Neuron (in vitro differentiated cells): Measurements from ENCODE around the gene CREB3L1.

Experiments used
- H2AFZ ChIP-seq: one replicate; pipeline ENCODE4 v1.6.1; 2013; ENCODE audit warnings: low read depth, mild to moderate bottlenecking, inconsistent platforms, low read length, moderate library complexity
- H3K27me3 ChIP-seq: one replicate; pipeline ENCODE4 v1.6.1; 2013; ENCODE audit warnings: low read length; ENCODE audit not compliant: insufficient read depth
- H3K36me3 ChIP-seq: one replicate; pipeline ENCODE4 v1.6.1; 2013; ENCODE audit warnings: low read length; ENCODE audit not compliant: insufficient read depth
- H3K4me1 ChIP-seq: one replicate; pipeline ENCODE4 v1.6.1; 2013; ENCODE audit warnings: low read length; ENCODE audit not compliant: insufficient read depth
- H3K4me3 ChIP-seq: 2 replicates; pipeline ENCODE4 v1.5.1; 2013; ENCODE audit warnings: mild to moderate bottlenecking, low read length, moderate library complexity
- H3K9me3 ChIP-seq: one replicate; pipeline ENCODE4 v1.6.1; 2013; ENCODE audit warnings: low read length

CREB3L1 gene

DNA sequence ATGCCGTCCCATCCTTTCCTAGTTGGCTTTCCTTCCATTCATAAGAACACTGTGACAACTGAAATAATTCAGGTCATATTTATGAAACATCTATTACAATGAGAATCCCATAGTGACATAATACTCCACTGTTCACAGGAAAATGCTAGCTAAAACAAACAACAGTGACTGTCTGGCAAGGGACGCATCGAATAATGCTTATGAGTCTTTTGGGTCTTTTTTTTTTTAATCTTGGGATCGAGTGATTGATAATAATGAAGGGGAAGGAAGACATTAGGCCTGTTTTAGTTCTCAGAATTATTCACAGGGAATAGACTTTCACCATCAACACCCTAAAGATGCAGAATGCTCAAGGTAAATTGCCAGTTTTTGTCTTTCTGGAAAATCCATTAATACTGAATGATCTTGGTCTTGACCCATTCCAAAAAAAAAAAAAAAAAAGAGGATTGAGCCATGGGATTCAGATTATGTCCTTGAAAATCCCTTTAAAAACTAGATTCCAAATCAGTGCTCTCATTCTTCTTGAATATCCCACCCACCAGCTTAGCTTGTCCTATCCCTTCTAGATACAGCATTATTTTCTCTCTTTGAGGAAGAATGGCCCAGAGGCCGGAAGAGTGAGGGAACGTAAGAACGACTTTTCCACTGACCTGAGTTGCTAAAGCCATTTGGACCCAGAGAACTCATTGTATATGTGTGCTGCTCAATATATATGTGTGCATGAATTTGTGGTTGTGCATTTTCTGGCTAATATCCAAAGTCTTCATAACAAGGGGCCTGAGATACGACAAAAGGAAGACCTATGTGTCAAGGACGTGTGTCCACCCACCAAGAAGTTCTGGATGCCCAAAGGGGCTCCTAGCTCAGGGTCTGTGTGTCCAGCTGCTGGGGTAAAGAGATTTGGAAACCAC lies 35.2 kb upstream of the CREB3L1 start:
- no peaks in the 10 kb centered on the region for H3K9me3 ChIP-seq
- peaks cover 17% of the 10 kb centered on the region for H3K4me1 ChIP-seq
- peak overlapping the region; percentile 36 for H2AFZ ChIP-seq
- peaks cover 12% of the 10 kb centered on the region for H3K27me3 ChIP-seq
- peak overlapping the region; percentile 61 for H3K4me3 ChIP-seq
- no peaks in the 10 kb centered on the region for H3K36me3 ChIP-seq

DNA sequence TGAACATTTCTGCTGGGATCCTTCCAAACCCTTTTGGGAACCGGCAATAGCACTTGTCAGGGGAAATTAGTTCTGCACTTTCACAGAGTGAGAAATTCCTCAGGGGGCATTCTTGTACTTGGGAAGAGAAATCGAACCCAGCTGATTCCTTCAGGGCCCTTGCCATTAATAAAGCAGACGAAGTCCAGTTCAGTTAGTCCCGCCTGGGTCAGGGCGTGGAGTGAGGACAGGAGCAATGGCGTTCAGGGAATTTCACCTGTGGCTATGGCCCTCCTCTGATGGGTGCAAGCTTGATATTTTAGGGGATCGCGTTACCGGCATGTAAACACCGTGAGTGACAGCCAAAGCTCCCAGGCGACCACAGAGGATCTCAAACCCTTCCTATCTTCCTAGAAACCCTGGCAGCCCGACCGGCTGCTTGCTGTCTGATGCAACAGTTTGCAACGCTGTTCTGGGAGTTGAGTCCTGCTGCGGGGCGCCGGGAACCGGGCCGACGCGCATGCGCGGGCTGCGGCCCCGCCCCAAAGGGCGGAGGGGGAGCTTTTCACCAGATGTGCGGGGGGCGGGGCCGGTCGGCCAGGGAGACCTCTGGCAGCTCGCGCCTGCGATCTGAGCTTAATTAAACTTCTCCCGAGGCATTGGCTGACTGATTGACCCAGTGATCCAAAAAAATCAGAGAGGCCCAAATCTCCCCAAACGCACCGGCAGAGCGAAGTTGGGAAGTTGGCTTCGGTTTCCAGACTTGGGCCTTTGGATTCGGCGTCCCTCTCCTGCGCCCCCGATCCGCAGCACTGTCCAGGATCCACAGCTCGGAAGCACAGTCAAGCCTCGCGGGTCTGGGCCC lies 34.3 kb upstream of the CREB3L1 start:
- H3K36me3 ChIP-seq: no peaks in the 10 kb centered on the region
- H3K27me3 ChIP-seq: peaks cover 6% of the 10 kb centered on the region
- H2AFZ ChIP-seq: peak overlapping the region; percentile 36
- H3K4me1 ChIP-seq: peaks cover 17% of the 10 kb centered on the region
- no peaks in the 10 kb centered on the region for H3K9me3 ChIP-seq
- peak overlapping the region; percentile 61 for H3K4me3 ChIP-seq

DNA sequence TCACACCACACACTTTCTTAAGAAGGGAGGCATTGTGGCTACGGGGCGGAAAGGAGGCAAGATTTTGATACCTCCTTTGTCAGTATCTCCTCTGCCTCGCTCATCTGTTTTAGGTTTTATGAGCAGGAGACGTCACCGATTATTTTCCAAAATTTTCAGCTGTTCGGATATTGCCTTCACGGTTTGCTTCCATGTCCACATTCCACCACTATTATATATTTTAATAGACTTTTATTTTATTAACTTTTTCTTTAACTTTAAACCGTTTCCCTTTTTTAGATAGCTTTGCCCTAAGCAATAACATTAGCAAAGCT lies 33.7 kb upstream of the CREB3L1 start:
- H2AFZ ChIP-seq: peak overlapping the region; percentile 36
- H3K4me3 ChIP-seq: peak overlapping the region; percentile 61
- H3K36me3 ChIP-seq: no peaks in the 10 kb centered on the region
- no peaks in the 10 kb centered on the region for H3K9me3 ChIP-seq
- H3K4me1 ChIP-seq: peaks cover 18% of the 10 kb centered on the region
- peaks cover 1% of the 10 kb centered on the region for H3K27me3 ChIP-seq

DNA sequence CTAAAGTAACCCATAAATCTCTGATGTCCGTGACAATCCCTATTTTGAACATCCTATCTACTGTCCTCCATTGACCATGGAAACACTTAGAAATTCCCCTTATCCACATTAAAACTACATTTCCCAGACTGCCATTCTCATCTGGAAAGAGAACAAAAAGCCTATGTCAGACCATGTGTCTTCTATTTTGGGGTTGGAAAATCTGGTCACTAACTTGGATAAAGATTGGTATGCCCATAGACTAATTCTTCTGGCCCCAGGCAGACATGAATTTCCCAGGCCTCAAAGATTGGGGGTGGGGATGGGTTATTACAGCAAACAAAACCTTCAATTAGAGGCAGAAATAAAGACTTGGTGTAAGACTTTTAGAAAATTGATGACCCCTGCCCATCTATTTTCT lies 30.9 kb upstream of the CREB3L1 start:
- H3K36me3 ChIP-seq: no peaks in the 10 kb centered on the region
- no peak overlapping the region for H3K4me3 ChIP-seq
- no peaks in the 10 kb centered on the region for H3K9me3 ChIP-seq
- H3K4me1 ChIP-seq: peaks cover 9% of the 10 kb centered on the region
- H2AFZ ChIP-seq: no peak overlapping the region
- H3K27me3 ChIP-seq: no peaks in the 10 kb centered on the region

DNA sequence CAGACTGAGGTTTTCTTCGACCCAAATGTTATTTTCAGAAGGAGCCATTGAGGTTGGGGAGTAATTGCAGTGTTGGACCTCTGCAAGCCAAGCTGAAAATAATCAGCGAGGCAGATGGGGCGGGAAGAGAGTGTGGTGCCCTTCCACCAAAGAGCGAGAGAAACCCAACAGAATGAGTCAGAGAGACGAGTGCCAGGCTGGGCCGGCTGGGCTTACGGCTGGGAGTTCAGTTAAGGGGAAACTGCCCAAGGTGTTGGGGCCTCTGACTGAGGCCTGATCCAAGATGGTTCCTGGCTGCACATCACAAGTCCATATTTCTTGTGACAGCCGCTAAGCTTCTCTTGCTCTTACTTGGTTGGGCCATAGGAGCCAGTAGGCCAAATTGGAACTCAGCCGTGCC lies 30.4 kb upstream of the CREB3L1 start:
- Histone ChIP-seq H3K4me1 (peaks cover 9% of the 10 kb centered on the region), H2AFZ (no peak overlapping the region), H3K4me3 (no peak overlapping the region), H3K36me3 (no peaks in the 10 kb centered on the region), H3K27me3 (no peaks in the 10 kb centered on the region), H3K9me3 (no peaks in the 10 kb centered on the region)

DNA sequence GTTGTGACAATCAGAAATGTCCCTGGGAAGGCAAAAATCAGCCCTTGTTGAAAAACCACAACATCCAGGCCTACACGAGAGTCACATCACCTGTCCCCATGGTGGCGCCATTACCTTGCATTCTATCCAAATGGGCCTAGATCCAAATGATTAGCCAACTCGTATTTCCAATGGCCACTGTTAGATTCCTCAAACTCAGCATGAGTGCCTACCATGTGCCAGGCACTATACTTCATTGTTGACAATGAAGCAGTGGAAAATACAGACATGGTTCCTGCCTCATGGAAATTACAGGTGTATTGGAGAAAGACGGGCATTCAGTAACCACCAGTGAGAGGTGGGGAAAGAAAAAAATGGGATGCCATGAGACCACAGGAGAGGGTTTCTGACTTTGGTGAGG lies 29.8 kb upstream of the CREB3L1 start:
- Histone ChIP-seq H3K4me3 (no peak overlapping the region), H3K4me1 (peaks cover 7% of the 10 kb centered on the region), H3K9me3 (no peaks in the 10 kb centered on the region), H2AFZ (no peak overlapping the region), H3K27me3 (no peaks in the 10 kb centered on the region), H3K36me3 (no peaks in the 10 kb centered on the region)

DNA sequence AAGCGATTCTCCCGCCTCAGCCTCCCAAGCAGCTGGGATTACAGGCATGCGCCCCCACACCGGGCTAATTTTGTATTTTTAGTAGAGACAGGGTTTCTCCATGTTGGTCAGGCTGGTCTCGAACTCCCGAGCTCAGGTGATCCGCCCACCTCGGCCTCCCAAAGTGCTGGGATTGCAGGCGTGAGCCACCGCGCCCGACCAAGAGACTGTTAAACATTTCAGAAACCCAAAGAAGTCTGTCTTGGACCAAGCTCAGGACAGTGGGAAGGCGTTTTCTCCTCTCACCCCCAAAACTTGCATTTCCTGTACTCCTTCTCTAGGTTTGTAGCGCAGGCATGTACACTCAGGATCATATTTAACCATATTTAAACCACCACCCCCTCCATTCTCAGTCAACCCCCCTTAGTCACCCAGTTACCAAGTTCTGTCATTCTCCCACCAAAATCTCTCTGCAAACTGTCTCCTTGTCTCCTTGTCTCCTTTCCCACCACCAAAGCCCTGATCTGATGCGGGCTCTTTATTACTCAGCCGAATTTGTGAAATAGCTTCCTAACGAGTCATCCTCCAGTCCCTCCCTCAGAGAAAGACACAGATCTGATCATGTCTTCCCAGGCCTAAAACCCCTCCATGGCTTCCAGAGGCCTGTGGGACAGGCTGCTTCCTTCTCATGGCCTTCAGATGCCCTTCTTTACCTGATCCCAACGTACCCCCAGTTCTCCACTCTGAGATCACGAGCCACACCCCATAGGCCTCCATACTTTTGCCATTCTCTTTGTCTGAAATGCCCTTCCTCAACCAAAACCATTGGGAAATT lies 29.0 kb upstream of the CREB3L1 start:
- no peak overlapping the region for H2AFZ ChIP-seq
- H3K4me3 ChIP-seq: no peak overlapping the region
- H3K36me3 ChIP-seq: no peaks in the 10 kb centered on the region
- H3K9me3 ChIP-seq: no peaks in the 10 kb centered on the region
- peaks cover 2% of the 10 kb centered on the region for H3K4me1 ChIP-seq
- H3K27me3 ChIP-seq: no peaks in the 10 kb centered on the region

DNA sequence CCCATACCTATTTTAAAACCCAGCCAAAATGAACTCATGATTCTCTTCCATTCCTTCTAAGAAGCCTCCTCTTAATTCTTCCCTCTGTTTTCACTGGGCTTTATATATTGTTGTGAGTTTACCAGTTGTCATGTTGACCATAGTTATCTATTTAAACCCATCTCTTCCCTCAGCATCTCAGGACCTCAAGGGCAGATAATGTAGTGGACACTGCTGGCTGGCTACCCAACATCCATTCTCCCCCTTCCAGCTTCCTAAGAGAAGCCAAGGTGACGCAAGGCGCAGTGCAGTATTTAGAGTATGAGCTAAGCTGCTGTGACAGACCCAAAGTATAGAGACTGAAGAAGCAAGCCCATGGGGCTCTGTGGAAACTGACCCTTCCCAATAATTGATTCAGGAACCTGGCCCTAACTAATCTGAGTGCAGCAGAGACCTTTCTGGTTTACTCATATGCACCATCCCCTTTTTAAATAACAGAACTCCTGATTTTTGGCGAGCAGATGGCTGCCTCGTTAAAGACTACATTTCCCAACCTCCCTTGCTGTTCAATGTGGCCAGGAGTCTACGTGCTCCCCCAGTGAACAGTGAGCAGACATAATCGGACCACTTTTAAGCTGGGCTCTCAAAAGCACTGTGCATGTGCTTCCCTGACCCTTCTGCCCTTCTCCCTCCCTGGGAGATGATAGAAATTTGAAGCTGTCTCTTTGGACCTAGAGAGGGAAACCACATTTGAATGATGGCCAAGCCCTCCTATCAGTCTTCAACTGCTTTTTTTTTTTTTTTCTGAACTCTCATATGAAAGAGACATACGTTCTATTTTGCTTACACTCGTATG lies 28.1 kb upstream of the CREB3L1 start:
- no peaks in the 10 kb centered on the region for H3K36me3 ChIP-seq
- H3K27me3 ChIP-seq: no peaks in the 10 kb centered on the region
- H3K4me3 ChIP-seq: no peak overlapping the region
- no peaks in the 10 kb centered on the region for H3K9me3 ChIP-seq
- H2AFZ ChIP-seq: no peak overlapping the region
- peaks cover 2% of the 10 kb centered on the region for H3K4me1 ChIP-seq

DNA sequence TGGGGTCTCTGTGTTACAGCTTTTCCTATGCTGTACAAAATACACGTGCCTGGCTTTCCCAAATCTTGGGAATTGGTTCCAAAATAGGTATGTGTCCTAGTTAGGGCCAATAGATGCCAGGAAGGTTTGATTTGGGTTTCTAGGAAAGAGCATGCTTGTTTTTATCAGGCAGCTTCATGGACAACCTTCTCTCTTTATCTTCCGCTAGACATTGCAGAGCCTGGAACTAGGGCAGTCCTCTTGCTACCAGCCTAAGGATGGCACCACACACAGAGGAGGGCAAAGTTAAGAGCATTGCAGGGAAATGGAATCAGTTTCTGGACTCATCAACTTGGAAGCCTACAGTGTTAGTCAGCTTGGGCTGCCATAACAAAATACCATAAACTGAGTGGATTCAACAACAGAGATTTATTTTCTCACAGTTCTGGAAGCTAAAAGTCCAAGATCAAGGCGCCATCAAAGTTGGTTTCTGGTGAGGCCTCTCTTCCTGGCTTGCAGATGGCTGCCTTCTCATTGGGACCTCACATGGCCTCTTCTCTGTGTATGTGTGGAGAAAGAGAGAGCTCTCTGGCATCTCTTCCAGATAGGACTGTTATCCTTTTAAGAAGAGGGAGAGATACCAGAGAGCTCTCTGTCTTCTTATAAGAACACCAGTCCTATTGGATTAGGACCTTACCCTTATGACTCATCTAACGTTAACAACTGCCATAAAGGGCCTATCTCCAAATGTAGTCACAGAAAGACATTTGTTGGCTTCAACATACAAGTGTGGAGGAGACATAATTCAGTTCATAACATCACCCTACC lies 27.3 kb upstream of the CREB3L1 start:
- Histone ChIP-seq H3K4me1 (peaks cover 2% of the 10 kb centered on the region), H2AFZ (no peak overlapping the region), H3K36me3 (no peaks in the 10 kb centered on the region), H3K4me3 (no peak overlapping the region), H3K27me3 (no peaks in the 10 kb centered on the region), H3K9me3 (no peaks in the 10 kb centered on the region)

DNA sequence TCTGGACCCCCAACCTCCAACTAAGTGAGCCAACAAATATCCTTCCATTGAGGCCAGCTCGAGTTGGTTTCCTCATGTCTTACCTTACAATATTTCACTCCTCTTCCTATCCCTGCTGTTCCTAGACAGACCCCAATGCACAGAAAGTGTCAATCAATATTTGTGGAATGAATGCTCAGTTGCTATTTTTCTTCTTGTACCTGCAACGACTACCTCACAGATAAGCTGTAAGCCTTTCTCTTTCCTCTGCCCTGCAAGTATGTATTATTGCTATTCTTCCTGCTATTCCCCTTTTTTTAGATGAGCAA lies 26.8 kb upstream of the CREB3L1 start:
- H3K4me3 ChIP-seq: no peak overlapping the region
- H3K4me1 ChIP-seq: peaks cover 2% of the 10 kb centered on the region
- H2AFZ ChIP-seq: no peak overlapping the region
- no peaks in the 10 kb centered on the region for H3K36me3 ChIP-seq
- H3K9me3 ChIP-seq: no peaks in the 10 kb centered on the region
- H3K27me3 ChIP-seq: no peaks in the 10 kb centered on the region

DNA sequence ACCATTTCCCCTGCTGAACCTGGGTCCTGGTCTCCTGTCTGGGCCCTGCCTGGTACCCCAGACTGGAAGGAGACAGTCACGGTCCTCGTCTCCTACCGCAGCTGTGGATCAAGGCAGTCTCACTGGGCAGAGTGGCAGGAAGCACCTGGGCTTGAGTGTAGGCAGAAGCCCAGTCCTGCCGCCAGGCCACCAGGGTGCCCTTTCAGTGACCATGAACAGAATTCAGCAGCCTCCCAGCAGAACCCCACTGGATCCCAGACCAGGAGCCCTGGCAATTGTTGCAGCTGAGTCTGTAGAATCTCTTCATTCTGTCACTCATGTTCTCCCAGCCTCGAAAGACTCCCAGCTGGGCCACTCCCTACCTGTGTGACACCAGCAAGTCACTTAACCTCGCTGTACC lies 25.5 kb upstream of the CREB3L1 start:
- H3K4me1 ChIP-seq: peaks cover 2% of the 10 kb centered on the region
- no peak overlapping the region for H2AFZ ChIP-seq
- no peak overlapping the region for H3K4me3 ChIP-seq
- H3K27me3 ChIP-seq: no peaks in the 10 kb centered on the region
- no peaks in the 10 kb centered on the region for H3K36me3 ChIP-seq
- H3K9me3 ChIP-seq: no peaks in the 10 kb centered on the region
